ENCODE measurements around the gene IRS2. TPM values are rescaled to one million over a fixed set of nuclear protein-coding genes. Genes with fewer than 3 reads are reported as not detected.

IRS2 gene
- polyA plus RNA-seq, 1 experiment = 1.5 TPM

- H3K4me3 ChIP-seq (ENCODE audit: low read depth, low read length) = no peak overlapping the region
- DNase-seq (ENCODE audit: low read depth, low spot score) = no peak
- POLR2A ChIA-PET = no interaction called here
- no peaks in the 10 kb centered on the region for H3K9me3 ChIP-seq (ENCODE audit: control insufficient read depth, insufficient read depth, low read length)
- peaks cover 13% of the 10 kb centered on the region for H3K27me3 ChIP-seq (ENCODE audit: control insufficient read depth, insufficient read depth, low read length)
- TF ChIP-seq CTCF (IDR thresholded peaks at IDR 0.05; ENCODE audit: low read depth, low read length) = no peak
- H3K27ac ChIP-seq (ENCODE audit: low read depth, low read length) = no peak overlapping the region
- CTCF ChIA-PET = no interaction called here
These were observed 23.0 kb upstream of the IRS2 start for GRCh38 chr13:109809216-109809932.

GRCh38 chr13:109807345-109807744 lies 21.0 kb upstream of the IRS2 start:
- CTCF ChIA-PET = no interaction called here
- no peak overlapping the region for H3K27ac ChIP-seq (ENCODE audit: low read depth, low read length)
- TF ChIP-seq CTCF (IDR thresholded peaks at IDR 0.05; ENCODE audit: low read depth, low read length) = no peak
- no peaks in the 10 kb centered on the region for H3K9me3 ChIP-seq (ENCODE audit: control insufficient read depth, insufficient read depth, low read length)
- no peak overlapping the region for H3K4me3 ChIP-seq (ENCODE audit: low read depth, low read length)
- DNase-seq (ENCODE audit: low read depth, low spot score) = no peak
- POLR2A ChIA-PET = interaction anchor here (0.7 kb wide), 1 partner anchor 12 kb away, joined by 3 read pairs; no protein-coding TSS in a partner anchor
- H3K27me3 ChIP-seq (ENCODE audit: control insufficient read depth, insufficient read depth, low read length) = peaks cover 15% of the 10 kb centered on the region

GRCh38 chr13:109804654-109805053 lies 18.3 kb upstream of the IRS2 start:
- CTCF ChIA-PET = no interaction called here
- DNase-seq (ENCODE audit: low read depth, low spot score) = no peak
- Histone ChIP-seq H3K27ac (ENCODE audit: low read depth, low read length) (no peak overlapping the region), H3K27me3 (ENCODE audit: control insufficient read depth, insufficient read depth, low read length) (peaks cover 13% of the 10 kb centered on the region), H3K9me3 (ENCODE audit: control insufficient read depth, insufficient read depth, low read length) (no peaks in the 10 kb centered on the region), H3K4me3 (ENCODE audit: low read depth, low read length) (no peak overlapping the region)
- no peak for TF ChIP-seq CTCF (IDR thresholded peaks at IDR 0.05; ENCODE audit: low read depth, low read length)
- POLR2A ChIA-PET = no interaction called here

GRCh38 chr13:109803825-109804224 lies 17.4 kb upstream of the IRS2 start:
- TF ChIP-seq CTCF (IDR thresholded peaks at IDR 0.05; ENCODE audit: low read depth, low read length) = no peak
- CTCF ChIA-PET = no interaction called here
- POLR2A ChIA-PET = no interaction called here

GRCh38 chr13:109802936-109803335 lies 16.6 kb upstream of the IRS2 start:
- H3K27ac ChIP-seq (ENCODE audit: low read depth, low read length) = no peak overlapping the region
- no peak for DNase-seq (ENCODE audit: low read depth, low spot score)
- H3K9me3 ChIP-seq (ENCODE audit: control insufficient read depth, insufficient read depth, low read length) = no peaks in the 10 kb centered on the region
- ChIA-PET POLR2A (no interaction called here), CTCF (no interaction called here)
- H3K27me3 ChIP-seq (ENCODE audit: control insufficient read depth, insufficient read depth, low read length) = peaks cover 9% of the 10 kb centered on the region
- H3K4me3 ChIP-seq (ENCODE audit: low read depth, low read length) = no peak overlapping the region
- no peak for TF ChIP-seq CTCF (IDR thresholded peaks at IDR 0.05; ENCODE audit: low read depth, low read length)

More at GRCh38 chr13:109803825-109804224, 17.4 kb upstream of the IRS2 start:
- no peak for DNase-seq (ENCODE audit: low read depth, low spot score)
- H3K9me3 ChIP-seq (ENCODE audit: control insufficient read depth, insufficient read depth, low read length) = no peaks in the 10 kb centered on the region
- H3K27ac ChIP-seq (ENCODE audit: low read depth, low read length) = no peak overlapping the region
- H3K27me3 ChIP-seq (ENCODE audit: control insufficient read depth, insufficient read depth, low read length) = peaks cover 11% of the 10 kb centered on the region
- no peak overlapping the region for H3K4me3 ChIP-seq (ENCODE audit: low read depth, low read length)

Data from AG04450 (cell line).